Trophoblast cell (in vitro differentiated cells and primary cell): ENCODE data around the gene ZNF593.

Experiments used
- DNase-seq, 2 donors: peaks; one replicate each; pipeline ENCODE4 v3.0.0-alpha.2; 2016
- H2AFZ ChIP-seq: 2 replicates; pipeline ENCODE4 v1.6.1; 2013; ENCODE audit warnings: low read length, moderate library complexity, mild to moderate bottlenecking; ENCODE audit not compliant: insufficient read depth, poor library complexity
- H2AK5ac ChIP-seq: 2 replicates; pipeline ENCODE4 v1.6.1; 2013; ENCODE audit warnings: mild to moderate bottlenecking, low read length
- H2BK120ac ChIP-seq: 2 replicates; pipeline ENCODE4 v1.6.1; 2013; ENCODE audit warnings: low read length, mild to moderate bottlenecking, moderate library complexity; ENCODE audit not compliant: insufficient read depth, poor library complexity
- H2BK12ac ChIP-seq: 2 replicates; pipeline ENCODE4 v1.6.1; 2013; ENCODE audit warnings: mild to moderate bottlenecking, low read length, moderate library complexity
- H2BK5ac ChIP-seq: 2 replicates; pipeline ENCODE4 v1.6.1; 2013; ENCODE audit warnings: low read length, low read depth, moderate library complexity, mild to moderate bottlenecking; ENCODE audit not compliant: poor library complexity
- H3K14ac ChIP-seq: 2 replicates; pipeline ENCODE4 v1.6.1; 2013; ENCODE audit warnings: mild to moderate bottlenecking, low read length
- H3K18ac ChIP-seq: 2 replicates; pipeline ENCODE4 v1.6.1; 2013; ENCODE audit warnings: mild to moderate bottlenecking, low read length
- H3K23ac ChIP-seq: 2 replicates; pipeline ENCODE4 v1.6.1; 2013; ENCODE audit warnings: low read length
- H3K27ac ChIP-seq: 2 replicates; pipeline ENCODE4 v1.5.1; 2013; ENCODE audit warnings: low read depth, mild to moderate bottlenecking, inconsistent platforms, low read length, moderate library complexity
- H3K27me3 ChIP-seq: 2 replicates; pipeline ENCODE4 v1.6.1; 2013; ENCODE audit warnings: inconsistent platforms, mild to moderate bottlenecking, low read length, moderate library complexity; ENCODE audit not compliant: insufficient read depth
- H3K36me3 ChIP-seq, 2 experiments: 1 replicate in 1 of 2; 2 replicates in 1 of 2; pipeline ENCODE4 v1.6.1; 2013; ENCODE audit warnings: low read length in 2 of 2, mild to moderate bottlenecking in 2 of 2, moderate library complexity in 1 of 2; ENCODE audit not compliant: insufficient read depth in 2 of 2, control insufficient read depth in 1 of 2
- H3K4ac ChIP-seq: 2 replicates; pipeline ENCODE4 v1.6.1; 2013; ENCODE audit warnings: low read depth, mild to moderate bottlenecking, low read length, moderate library complexity
- H3K4me1 ChIP-seq, 2 experiments: 1 replicate in 1 of 2; 2 replicates in 1 of 2; pipeline ENCODE4 v1.6.1; 2013; ENCODE audit warnings: low read length in 2 of 2, mild to moderate bottlenecking in 2 of 2, moderate library complexity in 1 of 2; ENCODE audit not compliant: insufficient read depth in 2 of 2, control insufficient read depth in 1 of 2
- H3K4me2 ChIP-seq: 2 replicates; pipeline ENCODE4 v1.6.1; 2013; ENCODE audit warnings: inconsistent platforms, mild to moderate bottlenecking, low read length, moderate library complexity
- H3K4me3 ChIP-seq: 2 replicates; pipeline ENCODE4 v1.5.1; 2013; ENCODE audit warnings: mild to moderate bottlenecking, low read depth, low read length, inconsistent platforms
- H3K79me1 ChIP-seq: one replicate; pipeline ENCODE4 v1.6.1; 2013; ENCODE audit warnings: low read length
- H3K79me2 ChIP-seq: 2 replicates; pipeline ENCODE4 v1.6.1; 2013; ENCODE audit warnings: low read length, mild to moderate bottlenecking; ENCODE audit not compliant: control insufficient read depth, insufficient read depth, poor library complexity
- H3K9ac ChIP-seq: 2 replicates; pipeline ENCODE4 v1.6.1; 2013; ENCODE audit warnings: mild to moderate bottlenecking, low read length
- H3K9me3 ChIP-seq: 2 replicates; pipeline ENCODE4 v1.6.1; 2013; ENCODE audit warnings: low read depth, mild to moderate bottlenecking, control low read depth, inconsistent platforms, low read length; ENCODE audit not compliant: insufficient read depth
- H4K12ac ChIP-seq: 2 replicates; pipeline ENCODE4 v1.6.1; 2013; ENCODE audit warnings: low read depth, mild to moderate bottlenecking, low read length, moderate library complexity
- H4K8ac ChIP-seq: 2 replicates; pipeline ENCODE4 v1.6.1; 2013; ENCODE audit warnings: low read depth, mild to moderate bottlenecking, low read length, moderate library complexity
- H4K91ac ChIP-seq: one replicate; pipeline ENCODE4 v1.6.1; 2013; ENCODE audit warnings: low read depth, mild to moderate bottlenecking, low read length, moderate library complexity
- WGBS: extraction: QIAGEN DNeasy Blood & Tissue Kit; methylation state at CpG from one replicate; pipeline ENCODE4 v1.1.7; 2013; ENCODE audit warnings: missing lambda C conversion rate; ENCODE audit not compliant: insufficient read length, insufficient coverage; ENCODE audit errors: extremely low coverage; 5-methylcytosine and 5-hydroxymethylcytosine counted together

ZNF593 gene

DNA sequence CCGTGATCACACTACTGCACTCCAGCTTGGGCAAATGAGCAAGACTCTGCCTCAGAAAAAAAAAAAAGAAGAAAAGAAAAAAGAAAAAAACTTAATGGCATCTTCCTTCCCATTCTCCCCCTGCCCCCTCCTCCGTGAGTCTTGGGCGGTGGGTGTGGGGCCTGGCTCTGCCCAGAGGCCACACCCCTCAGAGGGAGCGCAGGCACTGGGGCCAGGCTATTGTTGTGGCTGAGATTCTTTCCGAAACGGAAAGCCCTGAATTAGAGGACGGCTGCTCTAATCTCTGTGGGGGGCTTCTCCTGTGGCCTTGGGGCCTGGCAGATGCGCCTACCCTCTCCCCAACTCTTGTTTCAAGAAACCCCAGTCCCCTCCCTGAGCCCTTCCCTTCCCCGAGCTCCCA lies 15.0 kb upstream of the ZNF593 start:
- no peaks in the 10 kb centered on the region for H3K36me3 ChIP-seq
- no peak overlapping the region for H3K27ac ChIP-seq
- H4K91ac ChIP-seq: no peak overlapping the region
- no peak overlapping the region for H3K18ac ChIP-seq
- H2BK12ac ChIP-seq: no peak overlapping the region
- no peak overlapping the region for H3K4me3 ChIP-seq
- no peak overlapping the region for H3K9ac ChIP-seq
- no peak overlapping the region for H4K12ac ChIP-seq
- no CpG with 5 or more reads among the region's 9 CpGs for WGBS
- H2BK120ac ChIP-seq: no peak overlapping the region
- no peak overlapping the region for H2BK5ac ChIP-seq
- H3K4me2 ChIP-seq: no peak overlapping the region
- no peak overlapping the region for H4K8ac ChIP-seq
- H3K23ac ChIP-seq: no peak overlapping the region
- H3K27me3 ChIP-seq: no peaks in the 10 kb centered on the region
- H3K4me1 ChIP-seq: peaks cover 32 to 39% of the 10 kb centered on the region in 2 experiments
- H3K79me2 ChIP-seq: no peaks in the 10 kb centered on the region
- H3K9me3 ChIP-seq: no peaks in the 10 kb centered on the region
- no peak overlapping the region for H2AK5ac ChIP-seq
- DNase-seq: no peak
- H2AFZ ChIP-seq: no peak overlapping the region
- no peak overlapping the region for H3K14ac ChIP-seq
- peaks cover 11% of the 10 kb centered on the region for H3K79me1 ChIP-seq
- H3K4ac ChIP-seq: no peak overlapping the region

DNA sequence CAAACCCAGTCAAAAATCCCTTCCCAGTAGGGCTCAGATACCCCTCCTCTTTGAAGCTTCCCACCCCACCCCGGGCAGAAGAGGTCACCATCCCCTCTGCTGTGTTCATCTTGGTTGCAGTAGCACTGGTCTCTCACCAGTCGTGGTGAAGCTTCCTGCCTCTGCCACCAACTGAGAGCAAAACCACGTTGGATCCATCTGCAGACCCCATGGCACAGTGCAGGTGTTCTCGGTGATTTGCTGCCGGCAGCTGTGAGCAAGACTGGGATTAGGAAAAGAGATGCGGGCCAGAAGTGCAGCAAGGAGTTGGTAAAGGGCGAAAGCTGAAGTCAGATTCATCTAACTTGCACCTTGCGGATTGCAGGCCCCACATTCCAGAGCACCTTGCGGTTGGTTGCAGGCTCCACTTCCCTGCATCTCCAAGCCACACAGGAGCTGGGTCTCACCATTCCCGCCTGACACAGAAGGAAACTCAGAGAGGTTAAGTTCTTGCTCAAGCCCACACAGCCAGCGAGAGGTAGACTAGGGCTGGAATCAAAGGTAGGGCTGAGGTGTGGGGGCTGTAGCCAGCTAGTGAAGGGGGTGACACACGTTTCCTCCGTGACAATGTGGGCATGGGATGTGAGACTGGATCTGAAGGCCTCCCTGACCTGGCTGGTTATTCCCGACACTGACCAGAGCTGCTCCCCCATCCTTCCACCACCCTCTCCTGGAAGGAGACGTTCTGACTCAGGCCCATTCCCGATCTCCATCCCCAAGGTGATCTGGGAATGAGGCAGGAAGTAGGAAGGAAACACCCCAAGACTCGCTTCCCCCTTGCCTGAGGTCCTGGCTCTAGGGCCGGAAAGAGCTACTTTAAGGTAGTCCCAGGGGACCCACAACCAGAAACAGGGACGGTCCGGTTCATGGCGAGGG lies 14.1 kb upstream of the ZNF593 start:
- H2BK12ac ChIP-seq: peak overlapping the region; percentile 21
- peak overlapping the region; percentile 37 for H2AK5ac ChIP-seq
- no peak overlapping the region for H3K27ac ChIP-seq
- DNase-seq: no peak
- H3K36me3 ChIP-seq: no peaks in the 10 kb centered on the region
- WGBS: no CpG with 5 or more reads among the region's 21 CpGs
- peaks cover 32 to 41% of the 10 kb centered on the region in 2 experiments for H3K4me1 ChIP-seq
- H3K9ac ChIP-seq: no peak overlapping the region
- peak overlapping the region; percentile 63 for H3K4me2 ChIP-seq
- H3K79me1 ChIP-seq: peaks cover 11% of the 10 kb centered on the region
- H2BK120ac ChIP-seq: no peak overlapping the region
- H3K4ac ChIP-seq: no peak overlapping the region
- no peaks in the 10 kb centered on the region for H3K79me2 ChIP-seq
- no peak overlapping the region for H4K12ac ChIP-seq
- H4K91ac ChIP-seq: peak overlapping the region; percentile 73
- H4K8ac ChIP-seq: no peak overlapping the region
- no peak overlapping the region for H2AFZ ChIP-seq
- H3K9me3 ChIP-seq: no peaks in the 10 kb centered on the region
- H3K14ac ChIP-seq: no peak overlapping the region
- peaks cover 3% of the 10 kb centered on the region for H3K27me3 ChIP-seq
- H3K23ac ChIP-seq: no peak overlapping the region
- H2BK5ac ChIP-seq: no peak overlapping the region
- H3K4me3 ChIP-seq: no peak overlapping the region
- H3K18ac ChIP-seq: no peak overlapping the region

DNA sequence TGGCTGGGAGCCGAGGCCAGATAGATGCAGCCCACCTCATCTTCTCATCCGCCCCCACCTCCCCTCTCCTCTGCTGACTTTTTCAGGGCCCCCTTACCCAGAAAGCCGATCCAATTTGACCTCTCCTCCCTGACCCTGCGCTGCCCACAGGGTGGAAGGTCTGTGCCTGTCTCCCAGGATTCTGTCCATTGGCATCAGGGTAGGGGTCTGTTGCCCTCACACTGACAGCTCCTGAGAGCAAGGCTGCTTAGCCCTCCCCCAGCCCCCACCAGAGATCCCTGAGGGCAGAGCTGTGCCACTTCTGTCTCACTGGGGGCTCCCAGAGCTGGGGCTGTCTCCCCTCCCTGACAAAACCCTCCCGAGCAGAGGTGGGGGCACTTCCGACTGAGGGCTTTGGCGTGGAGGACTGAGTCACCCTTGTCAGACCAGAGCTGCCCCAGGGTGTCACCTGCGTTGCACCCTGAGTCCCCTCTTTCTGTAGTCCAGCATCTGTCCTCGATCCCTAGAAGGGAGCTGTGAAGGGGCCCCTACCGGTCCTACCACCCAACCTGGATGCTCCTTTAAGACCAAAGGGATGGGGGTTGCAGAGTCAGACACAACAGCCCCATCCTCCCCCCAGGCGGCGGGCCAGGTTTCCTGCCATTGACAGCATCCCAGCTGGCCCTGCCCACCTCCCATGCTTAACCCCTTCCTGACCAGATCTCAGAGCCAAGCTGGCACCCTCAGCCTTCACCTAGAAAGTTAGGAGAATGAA lies 13.2 kb upstream of the ZNF593 start:
- no peak overlapping the region for H4K12ac ChIP-seq
- H3K4me2 ChIP-seq: peak overlapping the region; percentile 63
- WGBS: no CpG with 5 or more reads among the region's 12 CpGs

DNA sequence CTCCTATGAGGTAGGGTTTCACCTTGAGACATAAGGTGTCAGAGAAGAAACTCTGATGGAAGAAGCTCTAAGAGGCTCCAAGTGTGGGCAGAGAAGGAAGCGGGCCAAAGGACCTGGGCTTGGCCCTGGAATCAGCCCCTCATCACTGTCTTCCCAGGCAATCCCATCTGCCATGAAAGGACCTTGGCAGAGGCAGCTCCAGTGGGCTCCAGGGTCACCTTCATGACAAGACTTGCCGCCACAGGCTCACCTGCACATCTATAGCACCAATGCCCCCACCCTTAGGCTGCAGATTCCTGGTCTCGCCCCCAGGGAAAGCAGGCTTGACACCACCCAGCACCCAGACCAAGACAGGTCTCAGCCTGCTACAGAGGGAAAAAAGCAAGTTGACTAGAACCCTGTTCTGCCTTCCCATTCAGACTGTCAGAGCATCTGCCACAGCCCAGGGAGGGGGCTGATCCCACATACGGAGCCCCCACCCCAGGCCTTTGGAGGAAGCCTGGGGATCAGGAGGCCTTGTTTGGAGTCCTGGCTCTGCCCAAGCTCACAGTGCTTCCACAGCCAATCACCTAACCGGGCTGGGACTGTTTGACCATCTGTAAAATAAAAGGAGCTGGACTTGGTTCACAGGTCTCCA lies 11.3 kb upstream of the ZNF593 start:
- H3K18ac ChIP-seq: peak overlapping the region; percentile 25
- peak overlapping the region; percentile 11 for H2AFZ ChIP-seq
- peaks cover 40 to 52% of the 10 kb centered on the region in 2 experiments for H3K4me1 ChIP-seq
- no peak overlapping the region for H4K12ac ChIP-seq
- no peak overlapping the region for H3K4me3 ChIP-seq
- H4K91ac ChIP-seq: peak overlapping the region; percentile 72
- H3K23ac ChIP-seq: no peak overlapping the region
- H4K8ac ChIP-seq: peak overlapping the region; percentile 49
- no peak for DNase-seq
- H3K14ac ChIP-seq: peak overlapping the region; percentile 56
- H3K27me3 ChIP-seq: peaks cover 18% of the 10 kb centered on the region
- H3K27ac ChIP-seq: no peak overlapping the region
- H2AK5ac ChIP-seq: peak overlapping the region; percentile 44
- no peak overlapping the region for H3K4ac ChIP-seq
- no CpG with 5 or more reads among the region's 5 CpGs for WGBS
- peak overlapping the region; percentile 91 for H2BK12ac ChIP-seq
- H3K4me2 ChIP-seq: no peak overlapping the region
- no peaks in the 10 kb centered on the region for H3K36me3 ChIP-seq
- H3K79me1 ChIP-seq: peaks cover 15% of the 10 kb centered on the region
- H3K79me2 ChIP-seq: peaks cover 3% of the 10 kb centered on the region
- peaks cover 2% of the 10 kb centered on the region for H3K9me3 ChIP-seq
- H3K9ac ChIP-seq: no peak overlapping the region
- peak overlapping the region; percentile 48 for H2BK120ac ChIP-seq
- H2BK5ac ChIP-seq: peak overlapping the region; percentile 42

More for the DNA sequence above, 13.2 kb upstream of the ZNF593 start:
- no peak overlapping the region for H2AK5ac ChIP-seq
- peaks cover 2% of the 10 kb centered on the region for H3K79me2 ChIP-seq
- peak overlapping the region; percentile 73 for H4K91ac ChIP-seq
- H2BK120ac ChIP-seq: peak overlapping the region; percentile 16
- no peak overlapping the region for H4K8ac ChIP-seq
- H2BK5ac ChIP-seq: peak overlapping the region; percentile 7
- no peak overlapping the region for H3K27ac ChIP-seq
- no peak overlapping the region for H2AFZ ChIP-seq
- H3K79me1 ChIP-seq: peaks cover 13% of the 10 kb centered on the region
- H3K36me3 ChIP-seq: no peaks in the 10 kb centered on the region
- no peak for DNase-seq
- peaks cover 8% of the 10 kb centered on the region for H3K27me3 ChIP-seq
- peaks cover 39 to 46% of the 10 kb centered on the region in 2 experiments for H3K4me1 ChIP-seq
- no peak overlapping the region for H3K4me3 ChIP-seq
- H3K9me3 ChIP-seq: no peaks in the 10 kb centered on the region
- H3K9ac ChIP-seq: no peak overlapping the region
- peak overlapping the region; percentile 18 for H3K14ac ChIP-seq
- H2BK12ac ChIP-seq: peak overlapping the region; percentile 20
- H3K23ac ChIP-seq: no peak overlapping the region
- peak overlapping the region; percentile 1 for H3K18ac ChIP-seq
- H3K4ac ChIP-seq: no peak overlapping the region
